Fibroblast of the aortic adventitia (primary cell): ENCODE measurements around the gene VAMP1. TPM values are rescaled to one million over a fixed set of nuclear protein-coding genes. Genes with fewer than 3 reads are reported as not detected.

ENCODE experiments used
- DNase-seq: peaks from one replicate; pipeline ENCODE4 v3.0.0-alpha.2; 2010; ENCODE audit warnings: low read depth
- H3K4me3 ChIP-seq: 2 replicates; pipeline ENCODE4 v1.5.1; 2011; ENCODE audit warnings: low read depth, mild to moderate bottlenecking, control low read depth, low read length, moderate library complexity
- total RNA-seq: library from RNA; depleted of rRNA; stranded (reverse); fragments of >200 nt; gene quantifications from 2 replicates; pipeline ENCODE4 v1.2.3, GENCODE V29; 2012; ENCODE audit warnings: low replicate concordance
- TF ChIP-seq, protein P1 (sequence below): IDR thresholded peaks from 2 replicates; pipeline ENCODE4 v1.5.1; 2011; ENCODE audit warnings: mild to moderate bottlenecking, low read length, control low read depth, inconsistent platforms; ENCODE audit not compliant: insufficient read depth

The VAMP1 gene
- total RNA-seq, 1 donor: 9.0 TPM

DNA sequence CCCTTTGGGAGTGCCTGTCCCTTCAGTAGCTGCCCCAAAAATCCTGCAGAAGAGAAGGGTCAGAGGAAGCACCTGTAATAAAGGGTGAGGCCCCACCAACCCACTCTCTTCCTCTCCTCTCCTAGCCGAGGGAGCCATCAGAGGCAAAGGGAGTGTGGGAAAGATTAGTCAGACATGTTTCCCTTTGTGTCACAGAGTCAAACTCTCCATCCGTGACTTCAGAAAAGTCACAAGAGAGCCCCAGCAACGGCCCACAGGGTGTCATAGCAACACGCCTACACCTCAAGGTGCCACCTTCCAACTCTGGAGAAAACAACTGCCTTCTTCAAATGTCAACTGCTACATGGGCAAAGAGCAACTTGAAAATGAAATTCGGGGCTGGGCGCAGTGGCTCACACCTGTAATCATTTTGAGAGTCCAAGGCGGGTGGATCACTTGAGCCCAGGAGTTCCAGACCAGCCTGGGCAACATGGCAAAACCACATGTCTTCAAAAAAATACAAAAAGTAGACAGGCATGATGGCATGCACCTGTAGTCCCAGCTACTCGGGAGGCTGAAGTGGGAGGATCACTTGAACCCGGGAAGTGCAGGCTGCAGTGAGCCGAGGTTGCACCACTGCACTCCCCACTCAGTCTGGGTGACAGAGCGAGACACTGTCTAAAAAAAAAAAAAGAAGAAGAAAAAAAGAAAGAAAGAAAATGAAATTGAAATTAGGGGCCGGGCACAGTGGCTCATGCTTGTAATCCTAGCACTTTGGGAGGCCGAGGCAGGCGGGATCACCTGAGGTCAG lies 43.4 kb downstream of the VAMP1 start:
- H3K4me3 ChIP-seq: no peak overlapping the region
- TF ChIP-seq, protein P1, sequence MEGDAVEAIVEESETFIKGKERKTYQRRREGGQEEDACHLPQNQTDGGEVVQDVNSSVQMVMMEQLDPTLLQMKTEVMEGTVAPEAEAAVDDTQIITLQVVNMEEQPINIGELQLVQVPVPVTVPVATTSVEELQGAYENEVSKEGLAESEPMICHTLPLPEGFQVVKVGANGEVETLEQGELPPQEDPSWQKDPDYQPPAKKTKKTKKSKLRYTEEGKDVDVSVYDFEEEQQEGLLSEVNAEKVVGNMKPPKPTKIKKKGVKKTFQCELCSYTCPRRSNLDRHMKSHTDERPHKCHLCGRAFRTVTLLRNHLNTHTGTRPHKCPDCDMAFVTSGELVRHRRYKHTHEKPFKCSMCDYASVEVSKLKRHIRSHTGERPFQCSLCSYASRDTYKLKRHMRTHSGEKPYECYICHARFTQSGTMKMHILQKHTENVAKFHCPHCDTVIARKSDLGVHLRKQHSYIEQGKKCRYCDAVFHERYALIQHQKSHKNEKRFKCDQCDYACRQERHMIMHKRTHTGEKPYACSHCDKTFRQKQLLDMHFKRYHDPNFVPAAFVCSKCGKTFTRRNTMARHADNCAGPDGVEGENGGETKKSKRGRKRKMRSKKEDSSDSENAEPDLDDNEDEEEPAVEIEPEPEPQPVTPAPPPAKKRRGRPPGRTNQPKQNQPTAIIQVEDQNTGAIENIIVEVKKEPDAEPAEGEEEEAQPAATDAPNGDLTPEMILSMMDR: no peak
- no peak for DNase-seq

DNA sequence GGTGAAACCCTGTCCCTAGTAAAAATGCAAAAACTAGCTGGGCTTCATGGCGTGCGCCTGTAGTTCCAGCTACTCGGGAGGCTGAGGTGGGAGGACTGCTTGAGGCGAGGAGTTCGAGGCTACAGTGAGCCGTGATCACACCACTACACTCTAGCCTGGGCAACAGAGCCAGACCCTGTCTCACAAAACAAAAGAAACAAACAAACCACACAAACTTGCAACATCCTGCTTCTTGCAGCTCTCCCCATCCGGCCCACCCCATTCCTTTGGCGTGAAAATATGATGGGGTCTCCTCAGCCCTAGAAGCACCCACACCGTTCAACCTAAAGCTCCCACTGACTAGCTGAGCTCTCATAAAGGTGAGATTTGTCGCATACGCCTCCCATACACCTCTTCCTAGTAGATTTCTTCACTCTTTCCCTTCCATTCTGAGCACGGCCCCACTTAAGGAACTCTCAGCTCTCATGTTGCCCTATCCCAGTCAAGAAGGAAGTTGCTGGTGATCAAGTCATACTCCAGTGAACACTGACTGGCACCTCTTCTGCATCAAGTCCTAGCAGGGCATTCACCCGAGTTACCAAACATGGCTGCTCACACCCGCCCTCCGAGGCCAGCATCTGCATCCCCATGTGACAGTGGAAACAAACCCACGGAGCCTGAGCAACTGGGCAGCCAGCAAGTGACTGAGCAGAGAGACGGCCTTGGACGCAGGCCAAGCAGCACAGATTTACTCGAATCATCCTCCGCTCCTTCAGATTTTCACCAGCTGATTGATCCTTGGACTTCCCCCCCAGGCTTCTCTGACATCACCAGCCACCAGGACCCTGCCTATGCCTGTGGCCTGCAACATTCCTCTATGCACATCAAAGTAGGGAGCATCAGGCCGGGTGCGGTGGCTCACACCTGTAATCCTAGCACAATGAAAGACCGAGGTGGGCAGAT lies 44.6 kb downstream of the VAMP1 start:
- H3K4me3 ChIP-seq: no peak overlapping the region
- TF ChIP-seq, protein P1: no peak
- no peak for DNase-seq

DNA sequence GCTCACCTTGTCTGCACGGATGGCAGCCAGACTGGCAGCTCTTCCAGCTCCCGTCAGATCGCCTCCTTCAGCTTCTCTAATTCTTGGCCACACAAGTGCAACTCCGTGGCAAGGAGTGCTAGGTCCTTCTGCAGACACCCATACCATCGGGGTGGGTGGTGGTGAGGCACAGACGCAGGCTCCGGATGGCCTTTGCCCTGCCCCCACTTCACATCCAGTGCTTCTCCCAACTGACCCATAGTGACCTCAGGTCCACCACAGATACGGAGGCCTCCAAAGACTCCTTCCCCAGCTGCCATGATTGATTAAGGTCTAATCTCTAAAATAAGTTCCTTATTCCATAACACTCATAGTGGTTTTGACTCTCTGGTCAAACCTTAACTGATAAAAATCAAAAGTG lies 45.6 kb downstream of the VAMP1 start:
- TF ChIP-seq, protein P1: no peak
- H3K4me3 ChIP-seq: no peak overlapping the region
- no peak for DNase-seq

DNA sequence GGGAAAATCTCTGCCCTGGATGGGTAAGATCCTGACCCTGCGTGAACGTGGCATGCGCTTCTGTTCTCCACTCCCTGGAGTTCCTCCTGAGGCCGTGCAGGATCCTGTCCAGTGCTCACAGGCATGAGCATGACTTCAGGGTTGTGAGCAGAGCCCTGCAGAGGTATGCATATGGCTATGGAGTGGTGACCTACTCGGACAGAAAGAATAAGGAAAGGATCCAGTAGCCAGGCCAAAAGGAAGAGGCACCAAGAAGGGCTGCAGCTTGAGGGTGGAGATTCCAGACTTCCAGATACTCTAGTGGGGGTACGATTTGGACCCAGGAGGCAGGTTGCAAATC lies 46.5 kb downstream of the VAMP1 start:
- TF ChIP-seq, protein P1: no peak
- H3K4me3 ChIP-seq: no peak overlapping the region
- DNase-seq: no peak

DNA sequence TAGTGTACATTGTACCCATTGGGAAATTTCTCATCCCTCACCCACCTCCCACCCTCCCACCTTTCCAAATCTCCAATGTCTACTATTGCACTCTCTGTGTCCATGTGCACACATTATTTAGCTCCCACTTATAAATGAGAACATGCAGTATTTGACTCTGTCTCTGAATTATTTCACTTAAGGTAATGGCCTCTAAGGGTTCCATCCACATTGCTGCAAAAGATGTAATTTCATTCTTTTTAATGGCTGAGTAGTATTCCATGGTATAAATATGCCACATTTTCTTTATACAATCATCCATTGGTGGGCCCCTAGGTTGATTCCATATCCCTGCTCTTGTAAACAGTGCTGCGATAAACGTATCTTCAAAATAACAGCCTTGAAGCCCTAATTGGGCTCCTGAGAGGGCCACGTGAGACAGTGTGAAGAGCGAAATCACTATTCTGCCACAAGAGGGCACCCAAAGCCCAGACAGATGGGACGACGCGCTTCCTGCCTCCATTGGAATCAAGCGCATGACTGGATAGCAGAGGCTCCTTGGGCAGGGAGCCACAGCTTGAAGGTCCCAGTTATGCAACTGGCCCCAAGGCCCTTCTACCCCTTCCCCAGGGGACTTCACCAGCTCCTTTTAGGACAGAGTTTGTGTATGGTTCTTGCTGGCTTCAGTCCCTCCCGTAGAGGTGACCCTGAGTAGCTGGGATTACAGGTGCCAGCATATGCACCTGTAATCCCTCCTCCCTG lies 47.0 kb downstream of the VAMP1 start:
- TF ChIP-seq, protein P1: peak; percentile 83

DNA sequence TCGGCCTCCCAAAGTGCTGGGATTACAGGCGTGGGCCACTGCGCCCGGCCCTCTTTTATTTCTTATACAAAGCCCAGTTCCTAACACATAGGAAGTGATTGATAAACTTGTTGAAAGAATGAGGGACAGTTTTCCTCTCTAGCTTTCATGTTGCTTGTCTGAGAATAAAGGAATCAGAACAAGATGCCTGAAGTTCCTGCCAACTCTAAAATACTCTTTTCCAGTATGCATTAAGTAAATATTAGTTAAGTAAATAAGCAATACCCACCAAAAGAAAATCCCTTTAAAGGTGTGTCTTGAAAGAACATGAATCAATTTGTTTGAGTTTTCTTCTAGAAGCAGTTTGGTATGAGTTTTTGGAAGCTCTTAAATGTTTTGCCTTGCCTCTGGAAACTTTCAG lies 50.1 kb downstream of the VAMP1 start:
- TF ChIP-seq, protein P1: no peak
- H3K4me3 ChIP-seq: no peak overlapping the region
- DNase-seq: peak; percentile 13

More for the DNA sequence above, 47.0 kb downstream of the VAMP1 start:
- H3K4me3 ChIP-seq: no peak overlapping the region
- DNase-seq: peak; percentile 96
